Endodermal cell (in vitro differentiated cells): ENCODE measurements around the gene IRF4. TPM values are rescaled to one million over a fixed set of nuclear protein-coding genes. Genes with fewer than 3 reads are reported as not detected.
A peak's percentile ranks its signal among the peaks of the same experiment; 100 is the strongest.

ENCODE experiments used
- DNase-seq: peaks from one replicate; pipeline ENCODE4 v3.0.0-alpha.2; 2017
- H3K27ac ChIP-seq: 2 replicates; pipeline ENCODE4 v1.5.1; 2013; ENCODE audit warnings: mild to moderate bottlenecking, low read depth, low read length, moderate library complexity
- H3K27me3 ChIP-seq: 2 replicates; pipeline ENCODE4 v1.6.1; 2013; ENCODE audit warnings: mild to moderate bottlenecking, low read length, moderate library complexity; ENCODE audit not compliant: insufficient read depth, control insufficient read depth, poor library complexity, severe bottlenecking
- H3K36me3 ChIP-seq: 2 replicates; pipeline ENCODE4 v1.7.0; 2013; ENCODE audit warnings: mild to moderate bottlenecking, low read length, moderate library complexity; ENCODE audit not compliant: control insufficient read depth, insufficient read depth
- H3K4me1 ChIP-seq: one replicate; pipeline ENCODE4 v1.7.0; 2013; ENCODE audit warnings: low read length; ENCODE audit not compliant: control insufficient read depth, insufficient read depth
- H3K4me3 ChIP-seq: 2 replicates; pipeline ENCODE4 v1.5.1; 2013; ENCODE audit warnings: mild to moderate bottlenecking, low read length, moderate library complexity
- H3K9ac ChIP-seq: 2 replicates; pipeline ENCODE4 v1.6.1; 2013; ENCODE audit warnings: mild to moderate bottlenecking, low read length, moderate library complexity; ENCODE audit not compliant: poor library complexity, severe bottlenecking; ENCODE audit errors: extremely low read depth
- H3K9me3 ChIP-seq: 2 replicates; pipeline ENCODE4 v1.6.1; 2013; ENCODE audit warnings: mild to moderate bottlenecking, low read length, moderate library complexity; ENCODE audit not compliant: control insufficient read depth
- H3K27ac Mint-ChIP-seq: 2 replicates; pipeline ENCODE4 v1.8.0; 2020; ENCODE audit warnings: mixed read lengths
- H3K27me3 Mint-ChIP-seq: 2 replicates; pipeline ENCODE4 v1.8.0; 2021; ENCODE audit warnings: mild to moderate bottlenecking, mixed read lengths; ENCODE audit not compliant: insufficient read depth
- H3K36me3 Mint-ChIP-seq: 2 replicates; pipeline ENCODE4 v1.8.0; 2020; ENCODE audit warnings: low read depth, mixed read lengths
- H3K4me1 Mint-ChIP-seq: 2 replicates; pipeline ENCODE4 v1.8.0; 2020; ENCODE audit warnings: mixed read lengths
- H3K4me3 Mint-ChIP-seq: 2 replicates; pipeline ENCODE4 v1.8.0; 2020; ENCODE audit warnings: mild to moderate bottlenecking, moderate library complexity, mixed read lengths
- H3K9me3 Mint-ChIP-seq: 2 replicates; pipeline ENCODE4 v1.8.0; 2020; ENCODE audit warnings: mild to moderate bottlenecking, mixed read lengths
- CTCF ChIP-seq: fragments of 200-600 bp; sonication (generic); conservative IDR thresholded peaks from 2 replicates; pipeline ENCODE4 v1.5.0; 2021; ENCODE audit warnings: antibody characterized with exemption, mild to moderate bottlenecking
- WGBS, 2 experiments: methylation state at CpG; one replicate each; pipeline versions ENCODE4 v1.1.5 to v1.1.7; 2013; ENCODE audit warnings: missing lambda C conversion rate in 2 of 2, mixed read lengths in 1 of 2; ENCODE audit not compliant: insufficient coverage in 1 of 2, insufficient read length in 1 of 2; 5-methylcytosine and 5-hydroxymethylcytosine counted together
- long read RNA-seq, 4 experiments: library from polyadenylated mRNA in 2 of 4; library from RNA in 1 of 4; library from capped mRNA in 1 of 4; stranded (forward) in 3 of 4; unstranded in 1 of 4; transcript quantifications; one replicate each; pipeline ENCODE4 v2.0.0, GENCODE V29; 2020 to 2021; ENCODE audit warnings: inconsistent platforms in 1 of 4
- polyA plus RNA-seq, 2 experiments: library from polyadenylated mRNA; stranded (reverse); fragments of 50-300 nt; gene quantifications; one replicate each; pipeline ENCODE4 v1.2.3, GENCODE V29; 2013
- total RNA-seq, 2 donors: library from RNA; stranded (reverse); fragmentation: NEBNext Ultra II Directional in 1 of 2; extraction: Animal tissue kit (Norgen Biotek cat#: 25700) in 1 of 2; gene quantifications; 2 replicates in 1 of 2; 3 replicates in 1 of 2; pipeline ENCODE4 v1.2.1, GENCODE V29; 2021

Gene IRF4
- total RNA-seq: not detected
- 0.32 TPM for polyA plus RNA-seq (2013, experiment 1 of 2)
- 0.79 TPM for polyA plus RNA-seq (2013, experiment 2 of 2)
- long read RNA-seq, experiment 1: 0 reads
- long read RNA-seq, experiment 2: 0 reads
- long read RNA-seq, experiment 3: 0 reads
- long read RNA-seq, experiment 4: 0 reads

- Histone ChIP-seq H3K27me3 (peaks cover 97% of the 10 kb centered on the region), H3K27ac (no peak within 1 kb of the TSS), H3K4me1 (no peaks in the 10 kb centered on the region), H3K36me3 (no peaks in the 10 kb centered on the region), H3K9ac (no peak within 1 kb of the TSS), H3K4me3 (peak within 1 kb of the TSS; percentile 64), H3K9me3 (no peaks in the 10 kb centered on the region)
- peak within 1 kb of the TSS; percentile 50 for H3K4me3 Mint-ChIP-seq
- H3K36me3 Mint-ChIP-seq: no peaks in the 10 kb centered on the region
- H3K9me3 Mint-ChIP-seq: no peaks in the 10 kb centered on the region
- peak; percentile 84 for DNase-seq
- H3K4me1 Mint-ChIP-seq: peaks cover 5% of the 10 kb centered on the region
- peaks cover 90% of the 10 kb centered on the region for H3K27me3 Mint-ChIP-seq
- TF ChIP-seq CTCF: no peak
- no peak within 1 kb of the TSS for H3K27ac Mint-ChIP-seq
- WGBS, 2 experiments: 0 to 1% methylated on average over 21 to 82 of the region's 82 CpGs
Observed at GRCh38 chr6:391559-392440, at the start of gene IRF4. TSS of gene IRF4 (plus strand) at chr6:391752. CDS start at chr6:393153, 1,401 bp downstream.

GRCh38 chr6:341914-342831 is 49.4 kb upstream of the IRF4 start:
- DNase-seq: no peak
- no peak for TF ChIP-seq CTCF
- Mint-ChIP-seq H3K9me3 (peaks cover 89% of the 10 kb centered on the region), H3K27ac (no peak overlapping the region), H3K4me3 (no peak overlapping the region), H3K27me3 (no peaks in the 10 kb centered on the region), H3K4me1 (no peaks in the 10 kb centered on the region), H3K36me3 (peaks cover 8% of the 10 kb centered on the region)
- no peak overlapping the region for H3K4me3 ChIP-seq
- no peaks in the 10 kb centered on the region for H3K4me1 ChIP-seq
- no peak overlapping the region for H3K27ac ChIP-seq
- WGBS, 2 experiments: 77 to 81% methylated on average over 14 to 16 of the region's 16 CpGs
- H3K36me3 ChIP-seq: peaks cover 6% of the 10 kb centered on the region
- no peak overlapping the region for H3K9ac ChIP-seq
- no peaks in the 10 kb centered on the region for H3K9me3 ChIP-seq
- no peaks in the 10 kb centered on the region for H3K27me3 ChIP-seq

- Histone ChIP-seq H3K4me1 (no peaks in the 10 kb centered on the region), H3K27me3 (no peaks in the 10 kb centered on the region), H3K9ac (no peak overlapping the region), H3K36me3 (peaks cover 6% of the 10 kb centered on the region), H3K9me3 (no peaks in the 10 kb centered on the region), H3K27ac (no peak overlapping the region), H3K4me3 (no peak overlapping the region)
- no peak for TF ChIP-seq CTCF
- no peak for DNase-seq
- peaks cover 14% of the 10 kb centered on the region for H3K36me3 Mint-ChIP-seq
- no peak overlapping the region for H3K4me3 Mint-ChIP-seq
- peaks cover 89% of the 10 kb centered on the region for H3K9me3 Mint-ChIP-seq
- no peaks in the 10 kb centered on the region for H3K27me3 Mint-ChIP-seq
- 79 to 81% methylated on average over 8 of the region's 8 CpGs for WGBS, 2 experiments
- H3K27ac Mint-ChIP-seq: no peak overlapping the region
- no peaks in the 10 kb centered on the region for H3K4me1 Mint-ChIP-seq
Observed at GRCh38 chr6:342832-343179, 48.7 kb upstream of the IRF4 start.
